Putamen (tissue), 1 donor: ENCODE results near the gene CLSTN2.

ENCODE experiments used
- DNase-seq: peaks from one replicate; pipeline ENCODE4 v3.0.0-alpha.2; 2016; ENCODE audit warnings: low spot score

The CLSTN2 gene

DNA sequence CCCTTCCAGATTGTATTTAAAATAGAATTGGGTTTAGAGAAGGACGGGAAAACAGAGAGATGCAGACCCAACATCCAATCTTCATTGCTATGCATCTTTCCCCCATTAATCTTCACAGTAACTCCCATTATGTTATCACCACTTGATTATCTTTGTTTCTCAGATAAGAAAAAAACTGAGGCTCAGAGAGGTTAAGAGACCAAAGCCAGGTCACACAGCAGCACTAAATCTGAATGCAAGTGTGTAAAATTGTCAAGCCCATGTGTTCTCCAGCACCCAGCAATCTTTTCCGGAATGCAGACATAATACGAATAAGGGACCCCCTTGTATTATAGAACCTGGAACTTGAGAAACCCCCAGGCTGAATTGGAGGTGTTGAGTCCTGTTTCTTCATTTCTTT is 662.4 kb downstream of the CLSTN2 start:
- no peak for DNase-seq

DNA sequence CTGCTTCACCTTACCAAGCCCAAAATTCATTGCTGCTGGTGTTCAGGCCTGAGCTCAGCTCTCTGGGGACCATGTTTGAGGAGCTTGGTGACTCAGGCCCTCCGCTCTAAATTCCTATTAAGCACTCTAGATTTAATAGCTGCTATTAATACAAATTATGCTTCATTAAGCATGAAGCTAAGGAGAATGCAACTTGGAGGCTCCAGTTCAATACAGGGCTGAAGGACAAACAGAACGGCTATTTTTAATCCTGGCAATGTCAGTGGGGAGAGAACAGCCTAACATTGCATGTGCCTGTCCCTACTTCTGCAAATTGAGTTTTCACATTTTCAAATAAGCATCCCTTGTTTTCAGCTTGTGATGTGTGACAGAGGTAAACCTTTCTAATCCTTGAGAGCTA is 662.8 kb downstream of the CLSTN2 start:
- no peak for DNase-seq

DNA sequence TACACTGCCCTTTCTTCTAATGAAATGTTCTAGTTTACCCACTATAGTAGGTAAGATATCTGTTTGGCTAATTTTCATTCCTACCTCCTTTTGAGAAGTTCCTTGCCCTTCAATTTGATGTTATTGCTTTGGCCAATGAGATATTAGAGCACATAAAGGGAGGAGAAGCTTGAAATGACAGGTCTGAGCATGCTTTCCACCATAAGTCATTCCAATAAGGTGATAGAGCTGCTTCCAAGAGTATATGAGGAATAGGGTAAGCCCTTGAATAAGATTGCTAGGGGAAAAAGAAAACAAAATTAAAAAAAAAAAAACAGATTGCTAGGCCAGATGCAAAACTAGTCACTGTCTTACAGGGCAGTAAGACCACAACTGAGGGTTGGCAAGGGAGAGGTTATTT is 664.0 kb downstream of the CLSTN2 start:
- DNase-seq, result no peak

DNA sequence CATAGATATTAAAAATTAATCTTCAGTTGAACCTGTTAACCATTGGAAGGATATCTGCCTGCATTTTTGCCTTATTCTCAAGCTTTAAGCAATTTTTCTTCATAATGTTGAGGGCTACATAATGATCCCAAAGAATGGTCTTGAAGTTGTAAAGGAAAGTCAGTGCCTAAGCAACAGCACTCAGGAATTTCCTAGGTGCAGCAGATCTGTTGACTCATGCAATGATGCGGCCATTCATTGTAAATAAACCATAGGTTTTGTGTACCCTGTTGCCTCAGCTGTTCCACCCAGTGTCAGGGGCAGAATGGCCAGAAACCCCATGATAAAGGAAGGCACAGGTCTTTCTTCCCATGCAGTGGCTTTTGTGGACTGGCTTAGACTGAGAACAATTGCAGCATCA is 664.5 kb downstream of the CLSTN2 start:
- DNase-seq, result no peak

DNA sequence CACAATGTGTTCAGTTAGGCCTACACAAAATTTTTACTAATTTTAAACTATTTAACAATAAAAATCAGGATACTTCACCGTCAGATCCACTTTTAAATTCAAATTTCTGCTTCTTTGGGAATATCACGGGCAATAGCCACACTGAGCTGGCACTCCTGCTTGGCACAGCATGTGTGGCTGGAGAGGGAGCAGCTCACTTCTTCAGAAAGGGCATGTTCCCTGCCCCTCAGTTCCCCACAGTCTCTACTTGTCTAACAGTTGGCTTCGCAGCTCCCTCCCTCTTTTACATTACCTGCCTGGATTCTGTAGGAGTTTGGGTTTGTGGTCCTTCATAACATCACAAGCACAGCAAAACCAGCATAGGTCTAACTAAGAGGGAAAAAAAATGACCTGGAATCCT is 666.9 kb downstream of the CLSTN2 start:
- DNase-seq, result no peak

DNA sequence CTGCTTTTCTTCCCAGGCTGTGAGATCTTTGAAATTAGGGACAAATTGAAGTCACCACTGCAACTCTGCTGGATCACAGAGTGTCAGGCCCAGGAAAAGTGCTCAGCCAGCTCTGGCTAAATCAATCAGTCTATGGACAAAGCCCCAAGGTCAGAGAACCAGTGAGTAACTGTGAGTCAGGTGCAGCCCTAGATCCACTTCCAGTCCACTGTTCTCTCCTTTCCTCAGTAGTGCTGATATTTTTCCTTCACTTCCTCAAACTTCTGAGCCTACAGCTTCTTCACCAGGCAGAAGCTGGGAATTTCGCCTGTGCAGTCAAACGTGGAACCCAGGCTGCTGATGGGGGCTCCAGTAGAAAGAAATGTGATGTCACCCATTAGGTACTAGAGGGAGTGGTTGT is 667.8 kb downstream of the CLSTN2 start:
- DNase-seq, result no peak

DNA sequence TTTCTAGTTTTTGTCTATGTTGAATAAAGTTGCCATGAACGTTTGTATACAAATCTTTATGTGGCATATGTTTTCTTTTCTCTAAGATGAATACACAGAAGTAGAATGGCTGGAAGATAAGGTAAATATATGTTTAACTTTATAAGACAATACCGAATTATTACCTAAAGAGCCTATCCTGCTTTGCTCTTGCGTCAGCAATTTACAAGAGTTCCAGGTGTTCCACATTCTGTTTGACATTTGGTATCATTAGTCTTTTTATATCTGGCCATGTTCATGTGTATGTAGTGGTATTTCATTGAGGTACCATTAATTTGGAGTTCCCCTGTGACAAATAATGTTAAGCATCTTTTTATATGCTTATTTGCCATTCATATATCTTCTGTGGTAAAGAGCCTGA is 668.8 kb downstream of the CLSTN2 start:
- no peak for DNase-seq

DNA sequence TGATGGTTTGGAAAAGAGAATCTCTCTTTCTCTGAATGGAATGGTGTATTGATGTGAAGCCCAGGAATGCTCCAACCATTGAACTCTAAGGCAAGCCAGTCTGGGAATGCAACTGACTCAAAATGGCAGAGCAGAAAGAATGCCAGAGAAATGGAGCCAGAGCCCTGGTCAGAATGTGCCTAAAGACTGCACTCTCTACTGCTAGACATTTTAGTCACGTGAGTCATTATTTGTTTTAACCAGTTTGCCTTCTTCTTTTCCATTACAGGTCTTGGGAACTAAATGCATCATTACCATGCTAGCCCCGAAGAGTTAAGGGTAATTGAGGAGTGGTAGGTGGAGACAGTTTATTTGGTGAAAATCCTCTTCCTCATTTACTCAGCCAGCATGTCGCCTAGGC is 675.6 kb downstream of the CLSTN2 start:
- DNase-seq, result no peak

DNA sequence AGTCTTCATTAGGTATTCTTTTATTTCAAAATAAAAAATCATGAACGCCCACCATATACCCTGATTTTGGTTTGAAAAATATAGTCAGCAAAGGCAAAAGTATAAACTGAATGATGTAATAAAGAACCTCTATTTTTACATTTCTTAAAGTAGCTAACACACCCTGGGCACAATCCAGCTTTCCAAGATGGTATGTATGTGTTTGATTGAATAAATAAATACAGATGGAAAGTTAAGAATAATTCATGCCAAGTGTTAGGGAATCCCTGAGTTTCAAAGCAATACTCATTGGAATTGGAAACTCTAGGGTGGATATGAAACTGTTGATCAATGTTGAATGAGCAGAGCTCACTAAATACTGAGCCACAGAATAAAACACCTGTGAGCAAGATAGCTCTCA is 679.0 kb downstream of the CLSTN2 start:
- no peak for DNase-seq

DNA sequence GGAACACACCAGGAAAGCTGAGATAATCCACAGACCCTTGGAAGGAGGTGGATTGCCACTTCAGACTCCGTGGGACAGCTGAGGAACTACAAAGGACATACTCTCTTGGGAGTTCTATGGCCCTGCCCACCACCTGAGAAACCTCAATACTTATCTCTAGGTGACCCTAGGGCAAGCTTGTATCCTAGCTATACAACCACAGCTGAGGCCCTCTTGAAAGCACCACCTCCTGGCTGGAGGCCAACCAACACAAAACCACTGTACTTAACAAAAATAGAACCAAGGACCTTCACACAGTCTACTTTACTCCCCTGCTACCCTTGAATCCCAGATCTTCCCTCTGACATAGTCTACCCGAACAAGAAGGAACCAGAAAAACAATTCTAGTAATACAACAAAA is 682.1 kb downstream of the CLSTN2 start:
- DNase-seq, result no peak

DNA sequence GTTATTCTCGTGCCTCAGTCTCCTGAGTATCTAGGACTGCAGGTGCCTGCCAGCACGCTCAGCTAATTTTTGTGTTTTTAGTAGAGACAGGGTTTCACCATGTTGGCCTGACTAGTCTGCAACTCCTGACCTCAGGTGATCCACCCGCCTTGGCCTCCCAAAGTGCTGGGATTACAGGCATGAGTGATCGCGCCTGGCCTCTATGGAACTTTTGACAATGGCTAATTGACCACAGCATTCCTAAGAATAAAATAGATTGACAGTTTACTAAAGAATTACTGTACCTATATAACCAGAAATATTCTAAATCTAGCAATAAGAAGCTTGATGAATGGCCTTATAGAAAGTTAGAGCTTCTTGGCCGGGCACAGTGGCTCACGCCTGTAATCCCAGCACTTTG is 691.9 kb downstream of the CLSTN2 start:
- DNase-seq, result no peak
